GM21390 (cell line): ENCODE data around the gene EFNA4.

Experiments used
- ATAC-seq: cut with Tn5 transposase; IDR thresholded peaks from one replicate; pipeline ENCODE4 v1.9.1; 2021; ENCODE audit not compliant: unreplicated experiment

The EFNA4 gene

DNA sequence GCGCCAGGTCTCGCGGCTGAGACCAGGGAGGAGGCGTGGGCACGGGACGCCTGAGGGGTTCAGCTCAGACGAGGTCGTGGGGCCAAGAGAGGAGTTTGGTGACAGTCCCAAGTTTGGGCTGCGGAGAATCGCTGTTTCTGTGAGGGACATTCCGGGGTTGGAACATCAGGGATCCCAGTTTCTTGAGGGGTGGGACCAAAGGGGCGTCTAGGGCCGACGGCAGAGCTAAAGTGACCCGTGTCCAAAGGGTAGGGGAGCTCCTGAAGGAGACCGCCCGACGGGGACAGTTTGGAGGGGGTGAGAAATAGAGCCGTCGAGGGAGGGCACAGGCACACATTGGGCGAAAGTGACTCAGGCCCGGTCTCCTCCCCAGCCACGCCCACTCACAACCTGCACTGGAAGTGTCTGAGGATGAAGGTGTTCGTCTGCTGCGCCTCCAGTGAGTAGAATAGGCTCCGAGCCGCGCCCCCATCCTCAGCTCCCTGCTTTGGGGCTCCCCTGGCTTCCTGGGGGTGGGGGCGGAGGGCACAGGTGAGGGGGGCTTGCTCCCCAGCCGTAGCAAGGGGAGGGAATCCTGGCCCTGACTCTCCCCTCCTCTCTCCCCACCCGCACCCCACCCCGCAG is 22.1 kb downstream of the EFNA4 start:
- ATAC-seq = no peak

DNA sequence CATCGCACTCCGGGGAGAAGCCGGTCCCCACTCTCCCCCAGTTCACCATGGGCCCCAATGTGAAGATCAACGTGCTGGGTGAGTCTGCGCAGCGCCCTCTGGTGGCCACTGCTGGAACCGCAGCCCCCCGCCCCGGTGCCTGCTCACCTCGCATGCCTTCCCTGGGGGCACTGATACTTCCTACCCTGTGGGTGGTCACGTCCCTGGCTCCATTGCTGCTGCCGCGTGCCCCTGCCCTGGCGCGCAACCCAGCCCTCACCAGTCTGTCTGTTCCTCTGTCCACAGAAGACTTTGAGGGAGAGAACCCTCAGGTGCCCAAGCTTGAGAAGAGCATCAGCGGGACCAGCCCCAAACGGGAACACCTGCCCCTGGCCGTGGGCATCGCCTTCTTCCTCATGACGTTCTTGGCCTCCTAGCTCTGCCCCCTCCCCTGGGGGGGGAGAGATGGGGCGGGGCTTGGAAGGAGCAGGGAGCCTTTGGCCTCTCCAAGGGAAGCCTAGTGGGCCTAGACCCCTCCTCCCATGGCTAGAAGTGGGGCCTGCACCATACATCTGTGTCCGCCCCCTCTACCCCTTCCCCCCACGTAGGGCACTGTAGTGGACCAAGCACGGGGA is 22.7 kb downstream of the EFNA4 start:
- ATAC-seq = no peak

DNA sequence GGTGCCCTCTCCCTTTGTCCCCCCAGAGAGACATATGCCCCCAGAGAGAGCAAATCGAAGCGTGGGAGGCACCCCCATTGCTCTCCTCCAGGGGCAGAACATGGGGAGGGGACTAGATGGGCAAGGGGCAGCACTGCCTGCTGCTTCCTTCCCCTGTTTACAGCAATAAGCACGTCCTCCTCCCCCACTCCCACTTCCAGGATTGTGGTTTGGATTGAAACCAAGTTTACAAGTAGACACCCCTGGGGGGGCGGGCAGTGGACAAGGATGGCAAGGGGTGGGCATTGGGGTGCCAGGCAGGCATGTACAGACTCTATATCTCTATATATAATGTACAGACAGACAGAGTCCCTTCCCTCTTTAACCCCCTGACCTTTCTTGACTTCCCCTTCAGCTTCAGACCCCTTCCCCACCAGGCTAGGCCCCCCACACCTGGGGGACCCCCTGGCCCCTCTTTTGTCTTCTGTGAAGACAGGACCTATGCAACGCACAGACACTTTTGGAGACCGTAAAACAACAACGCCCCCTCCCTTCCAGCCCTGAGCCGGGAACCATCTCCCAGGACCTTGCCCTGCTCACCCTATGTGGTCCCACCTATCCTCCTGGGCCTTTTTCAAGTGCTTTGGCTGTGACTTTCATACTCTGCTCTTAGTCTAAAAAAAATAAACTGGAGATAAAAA is 23.5 kb downstream of the EFNA4 start:
- no peak for ATAC-seq

DNA sequence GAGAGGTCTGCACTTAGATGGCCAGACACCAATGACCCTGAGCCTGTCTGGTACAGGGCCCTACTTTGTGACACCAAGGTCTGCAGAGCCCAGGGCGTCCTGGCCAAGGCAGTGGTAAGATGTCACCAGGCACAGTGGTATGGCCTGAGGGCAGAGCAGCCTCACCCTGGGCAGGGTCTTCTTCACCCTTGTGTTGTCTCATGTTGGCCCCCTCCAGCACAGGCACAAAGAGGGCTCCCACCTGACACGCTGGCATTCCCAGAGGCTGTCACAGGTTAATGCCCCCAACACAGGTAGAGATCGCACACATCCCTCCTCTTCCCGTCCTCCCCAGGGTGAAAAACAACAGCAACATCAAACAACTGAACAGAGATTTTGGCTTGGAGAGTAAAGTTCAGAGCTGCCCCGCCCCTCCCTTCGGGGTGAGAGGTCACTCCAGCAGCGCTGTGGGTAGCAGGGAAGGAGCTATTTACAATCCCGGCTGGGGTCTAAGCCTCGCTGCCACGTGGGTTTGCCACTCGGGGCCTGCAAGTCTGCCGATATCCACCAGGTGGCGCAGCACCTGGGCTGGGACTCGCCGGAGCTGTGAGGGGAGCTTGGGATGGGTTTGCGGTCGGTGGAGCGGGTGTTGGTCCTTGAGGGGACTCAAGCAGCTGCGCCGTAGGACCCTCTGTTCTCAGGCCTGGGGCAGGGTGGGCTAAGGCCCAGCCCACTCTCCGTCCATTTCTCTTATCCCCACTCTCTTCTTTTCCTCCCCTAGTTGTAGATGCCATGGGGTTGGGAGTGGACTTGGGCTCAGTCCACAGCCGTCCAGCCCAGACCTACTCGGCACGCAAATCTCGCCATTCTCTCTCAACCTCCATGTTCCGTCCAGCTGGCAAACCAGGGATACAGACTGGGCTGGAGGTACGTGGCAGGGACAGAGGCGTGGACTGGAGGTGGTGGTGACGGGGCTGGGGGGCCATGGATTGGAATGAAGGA is 27.8 kb downstream of the EFNA4 start:
- no peak for ATAC-seq

DNA sequence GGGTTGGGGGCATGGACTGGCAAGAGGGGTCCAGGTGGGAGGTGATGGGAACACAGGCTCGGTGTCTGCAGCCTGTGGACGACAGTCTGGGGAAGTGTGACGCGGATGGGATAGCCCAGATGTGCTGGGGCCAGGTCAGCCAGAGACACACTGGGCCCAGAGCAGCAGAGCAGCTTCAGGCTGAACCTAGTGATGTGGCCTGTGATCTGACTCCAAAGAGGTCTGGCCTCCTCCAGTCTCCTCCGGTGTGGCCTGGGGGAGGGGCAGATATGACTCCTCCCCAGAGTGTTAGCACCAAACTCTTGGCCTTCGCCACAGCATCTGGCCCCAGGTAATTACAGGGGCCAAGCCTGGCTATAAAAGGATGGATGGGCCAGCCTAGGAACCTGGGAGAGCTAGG is 28.6 kb downstream of the EFNA4 start:
- no peak for ATAC-seq

DNA sequence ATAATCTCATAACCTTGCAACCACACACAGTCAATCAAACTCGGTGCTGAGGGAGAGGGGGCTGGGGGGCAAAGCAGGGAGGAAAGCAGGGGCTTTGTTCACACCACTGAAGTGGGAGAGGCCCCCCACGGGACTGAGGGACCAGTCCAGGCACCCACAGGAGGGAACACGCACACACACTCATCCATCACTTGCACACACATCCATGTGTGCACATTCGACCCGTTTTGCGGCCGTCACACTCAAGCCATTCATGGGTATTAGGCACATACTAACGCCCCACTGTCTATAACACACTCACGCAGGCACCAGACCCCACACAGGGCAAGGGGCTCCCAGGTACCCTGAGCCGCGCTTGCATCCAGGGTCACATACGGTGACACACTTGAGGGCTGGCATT is 29.1 kb downstream of the EFNA4 start:
- ATAC-seq = no peak

DNA sequence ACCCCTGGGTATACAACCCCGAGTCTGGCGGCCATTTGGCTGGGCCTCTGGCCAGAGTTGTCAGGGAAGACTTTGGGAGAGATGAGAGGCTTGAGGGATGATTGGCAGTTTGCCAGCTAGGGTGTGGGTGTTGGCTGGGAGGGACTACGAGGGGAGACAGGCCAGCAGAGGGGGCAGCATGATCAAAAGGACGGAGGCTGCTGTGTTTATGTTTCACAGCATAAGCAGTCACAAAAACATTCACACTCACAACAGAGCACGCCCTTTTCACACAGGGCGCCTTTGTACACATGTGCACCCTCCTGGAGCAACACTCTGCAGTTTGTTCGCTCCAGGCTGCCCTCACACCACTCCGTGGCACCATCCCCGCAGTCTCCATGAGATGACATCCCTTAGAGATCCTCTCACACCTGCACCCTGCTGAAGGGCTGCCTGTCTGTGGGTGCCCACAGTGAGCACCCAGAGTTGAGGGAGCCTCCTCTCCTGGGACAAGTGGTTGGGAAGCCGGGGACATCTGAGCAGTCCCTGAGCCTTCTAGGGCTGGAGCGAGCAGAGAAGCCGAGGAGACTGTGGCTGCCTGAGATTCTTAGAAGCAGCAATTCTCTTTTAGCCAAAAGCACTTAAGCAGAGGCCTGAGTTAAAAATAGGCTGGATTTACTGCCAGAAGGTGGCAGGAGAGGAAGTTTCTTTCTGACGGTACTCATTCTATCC is 30.5 kb downstream of the EFNA4 start:
- no peak for ATAC-seq

DNA sequence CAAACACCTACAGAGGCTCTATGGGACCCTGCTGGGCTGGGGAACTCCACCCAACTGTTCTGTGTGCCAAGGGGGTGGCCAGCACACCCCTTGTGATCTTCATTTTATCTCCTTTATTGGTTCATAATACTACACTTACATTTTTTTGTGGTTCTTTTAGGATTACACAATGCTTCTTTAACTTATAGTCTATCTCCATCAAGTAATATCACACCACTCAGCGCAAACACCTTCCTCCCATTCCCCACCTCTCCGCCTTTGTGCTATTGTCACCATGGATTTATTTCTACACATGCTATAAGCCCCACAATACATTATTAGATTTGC is 31.0 kb downstream of the EFNA4 start:
- ATAC-seq = no peak

DNA sequence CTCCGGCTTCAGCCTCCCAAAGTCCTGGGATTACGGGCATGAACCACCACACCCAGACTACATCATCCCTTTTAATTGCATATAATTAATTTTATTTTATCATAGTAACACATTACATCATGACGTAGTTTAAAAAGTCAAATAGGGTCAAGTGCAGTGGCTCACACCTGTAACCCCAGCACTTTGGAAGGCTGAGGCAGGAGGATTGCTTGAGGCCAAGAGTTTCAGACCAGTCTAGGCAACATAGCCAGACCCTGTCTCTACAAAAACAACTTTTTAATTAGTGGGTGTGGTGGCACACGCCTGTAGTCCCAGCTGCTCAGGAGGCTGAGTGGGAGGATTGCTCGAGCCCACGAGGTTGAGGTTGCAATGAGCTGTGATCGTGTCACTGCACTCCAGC is 35.8 kb downstream of the EFNA4 start:
- ATAC-seq = no peak

DNA sequence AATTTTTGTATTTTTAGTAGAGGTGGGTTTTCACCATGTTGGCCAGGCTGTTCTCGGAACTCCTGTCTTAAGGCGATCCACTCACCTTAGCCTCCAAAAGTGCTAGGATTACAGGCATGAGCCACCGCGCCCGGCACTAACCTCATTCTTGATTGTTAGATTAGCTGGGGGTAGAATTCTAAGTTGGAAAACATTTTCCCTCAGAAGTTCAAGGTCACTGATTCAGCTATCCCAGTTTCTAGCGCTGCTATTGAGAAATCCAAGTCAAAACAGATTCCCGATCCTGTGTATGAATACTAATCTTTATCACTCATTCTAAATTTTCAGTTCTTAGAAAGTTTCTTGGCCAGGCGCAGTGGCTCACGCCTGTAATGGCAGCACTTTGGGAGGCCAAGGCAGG is 39.8 kb downstream of the EFNA4 start:
- ATAC-seq = no peak

DNA sequence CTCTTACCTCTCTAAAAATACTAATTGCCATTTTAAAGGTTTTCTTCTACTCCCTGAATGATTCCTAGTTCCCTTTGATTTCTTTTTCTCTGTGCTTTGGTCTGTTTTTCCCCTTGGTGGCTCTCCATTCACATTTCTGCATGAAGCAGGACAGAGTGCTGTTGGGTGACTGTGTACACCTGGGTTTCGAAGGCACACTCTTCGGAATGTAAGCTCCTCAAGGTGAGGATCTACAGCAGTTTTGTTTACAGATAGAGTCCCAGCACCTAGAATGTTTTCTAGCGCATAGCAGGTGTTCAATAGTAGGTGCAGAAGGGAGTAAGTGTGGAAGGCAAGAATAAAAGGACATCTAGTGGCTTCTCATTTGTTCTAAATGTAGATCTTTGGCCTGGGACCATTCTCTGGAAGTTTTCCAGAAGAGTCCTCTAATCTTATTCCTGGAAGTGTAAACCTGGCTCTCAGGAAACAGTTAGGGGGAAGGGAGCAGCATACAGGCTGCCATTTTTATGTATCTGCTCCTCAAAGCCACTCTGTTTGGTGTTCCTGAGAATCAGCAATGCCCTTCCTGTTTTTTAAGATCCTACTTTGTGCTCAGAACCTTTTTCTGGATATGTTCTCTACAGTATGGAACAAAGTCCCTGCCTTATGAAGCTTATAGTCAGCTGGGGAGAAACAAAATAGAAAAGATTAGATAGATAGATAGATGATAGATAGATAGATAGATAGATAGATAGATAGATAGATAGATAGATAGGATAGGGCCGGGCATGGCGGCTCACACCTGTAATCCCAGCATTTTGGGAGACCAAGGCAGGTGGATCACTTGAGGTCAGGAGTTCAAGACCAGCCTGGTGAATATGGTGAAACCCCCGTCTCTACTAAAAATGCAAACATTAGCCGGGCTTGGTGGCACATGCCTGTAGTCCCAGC is 41.3 kb downstream of the EFNA4 start:
- ATAC-seq = no peak

DNA sequence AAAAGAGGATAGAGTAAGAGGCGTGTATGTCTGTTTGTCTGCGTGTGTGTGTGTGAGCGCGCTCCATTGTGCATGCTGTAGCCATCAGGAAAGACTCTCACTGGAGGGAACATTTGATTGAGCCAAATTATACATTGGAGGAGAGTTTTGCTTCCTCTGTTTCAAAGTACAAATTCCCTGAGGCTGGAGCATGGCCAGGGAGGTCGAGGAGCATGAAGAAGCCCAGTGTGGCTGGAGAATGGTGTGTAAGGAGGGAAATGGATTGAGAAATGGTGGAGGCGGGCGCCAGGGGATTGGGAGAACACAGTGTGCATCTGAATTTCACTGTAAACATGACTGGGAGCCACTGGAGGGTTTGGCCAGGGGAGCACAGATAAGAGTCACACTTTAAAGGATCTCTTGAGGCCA is 42.1 kb downstream of the EFNA4 start:
- ATAC-seq = no peak

DNA sequence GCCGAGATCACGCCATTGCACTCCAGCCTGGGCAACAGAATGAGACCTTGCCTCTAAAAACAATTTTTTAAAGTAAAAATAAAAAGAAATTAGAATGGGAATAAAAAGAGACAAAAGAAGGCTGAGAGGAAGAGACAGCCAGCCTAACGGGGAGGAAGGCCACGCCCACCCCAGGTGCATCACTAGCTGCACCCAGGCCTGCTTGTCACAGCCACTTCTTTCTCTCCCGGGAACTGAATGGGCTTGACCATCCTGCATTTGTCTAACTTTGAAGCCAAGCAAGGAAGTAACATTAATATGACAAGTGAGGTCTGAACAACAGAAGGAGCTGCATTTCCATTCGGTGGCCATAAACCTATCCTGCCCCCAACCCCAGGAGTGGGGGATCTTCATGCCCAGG is 43.3 kb downstream of the EFNA4 start:
- no peak for ATAC-seq

DNA sequence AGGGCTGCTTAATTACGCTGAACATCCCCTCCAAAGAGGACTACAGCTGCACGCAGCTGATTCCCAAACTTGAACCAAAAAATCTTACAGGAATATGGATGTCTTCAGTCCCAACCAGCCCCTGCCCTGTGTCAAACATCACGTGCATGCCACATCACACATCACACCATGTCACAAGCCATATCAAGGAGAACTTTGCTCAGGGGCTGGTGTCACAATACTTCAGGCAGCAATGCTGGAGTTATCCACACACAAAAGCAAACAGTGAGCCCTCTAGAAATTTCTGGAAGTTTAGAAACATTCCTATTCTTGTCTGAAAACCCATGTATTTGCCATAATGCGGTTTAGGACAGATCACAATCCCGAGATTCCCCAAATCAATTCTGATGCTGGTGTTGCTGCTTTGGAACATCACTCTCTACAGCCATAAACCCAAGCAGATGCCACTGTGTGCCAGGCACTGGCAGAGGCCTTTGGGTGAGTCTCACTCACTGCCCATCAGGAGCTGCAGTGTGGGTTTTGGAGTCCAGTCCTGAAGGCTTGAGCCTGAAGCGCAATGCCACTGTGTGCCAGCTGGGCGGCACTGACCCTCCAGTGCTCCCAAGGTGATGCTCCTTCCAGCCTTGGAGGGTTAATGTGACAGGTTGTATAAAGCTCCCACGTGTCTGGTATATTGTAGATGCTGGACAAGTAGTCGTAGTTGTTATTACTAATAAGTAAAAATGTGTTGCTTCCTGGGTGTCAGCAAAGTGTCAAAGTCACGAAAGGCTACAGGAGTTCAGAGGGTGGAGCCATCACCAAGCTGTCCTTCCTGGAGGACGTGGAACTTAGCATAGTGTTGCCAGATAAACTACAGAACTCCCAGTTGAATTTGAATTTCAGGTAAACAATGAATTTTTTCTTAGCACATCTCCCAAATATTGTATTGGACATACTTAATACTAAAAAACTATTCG is 44.0 kb downstream of the EFNA4 start:
- ATAC-seq = no peak

DNA sequence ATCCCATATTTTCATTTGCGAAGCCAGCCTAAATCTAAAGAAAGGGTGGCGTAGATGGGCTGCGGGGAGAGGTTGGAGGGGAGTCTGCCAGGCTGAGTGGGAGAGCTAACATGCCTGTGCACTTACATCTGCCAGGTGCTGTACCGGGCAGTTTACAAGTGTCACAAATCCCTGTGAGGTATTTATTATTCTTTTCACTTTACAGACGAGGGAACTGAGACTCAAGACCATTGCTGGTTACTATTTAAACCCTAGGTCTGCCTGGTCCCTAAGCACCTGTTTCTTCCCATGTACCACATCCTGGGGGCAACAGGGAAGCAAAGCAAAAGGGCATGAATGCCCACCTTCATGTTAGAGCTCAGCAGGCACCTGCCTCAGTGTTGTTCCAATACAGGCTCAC is 44.8 kb downstream of the EFNA4 start:
- ATAC-seq = no peak

DNA sequence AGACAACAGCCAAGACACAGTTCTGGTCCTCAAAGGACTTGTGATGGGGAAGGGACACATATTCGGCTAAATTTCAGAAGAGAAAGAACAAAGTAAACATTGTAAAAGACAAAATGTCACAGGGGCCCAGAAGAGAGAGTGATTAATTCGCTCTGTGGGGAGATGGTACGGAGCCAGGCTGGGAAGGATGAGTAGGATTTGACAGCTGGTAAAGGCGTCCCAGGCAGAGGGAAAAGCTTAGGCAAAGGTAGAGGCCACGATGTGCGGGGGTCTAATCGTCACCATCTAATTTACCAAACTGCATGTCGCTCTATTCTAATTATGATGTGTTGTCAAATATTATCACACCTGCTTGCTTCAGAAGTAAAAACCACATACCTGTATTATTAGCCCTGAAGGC is 46.8 kb downstream of the EFNA4 start:
- ATAC-seq = no peak

DNA sequence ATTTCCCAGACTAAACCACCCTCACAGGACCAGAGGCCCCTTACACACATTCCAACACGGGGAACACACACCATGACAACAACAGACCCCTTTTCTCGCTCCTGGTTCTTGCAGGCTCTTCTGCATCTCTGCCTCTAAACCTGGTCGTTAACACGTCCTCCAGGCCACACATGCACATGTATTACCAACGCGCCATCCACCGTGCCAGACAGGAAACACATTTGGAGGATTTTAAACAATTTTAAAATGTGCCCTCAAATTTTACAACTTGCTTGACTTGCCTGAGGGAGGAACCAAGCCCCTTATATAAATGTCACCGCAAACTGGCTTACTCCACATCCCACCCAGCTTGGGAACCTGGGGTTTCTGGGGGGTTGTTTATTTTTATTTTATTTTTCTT is 47.3 kb downstream of the EFNA4 start:
- no peak for ATAC-seq

DNA sequence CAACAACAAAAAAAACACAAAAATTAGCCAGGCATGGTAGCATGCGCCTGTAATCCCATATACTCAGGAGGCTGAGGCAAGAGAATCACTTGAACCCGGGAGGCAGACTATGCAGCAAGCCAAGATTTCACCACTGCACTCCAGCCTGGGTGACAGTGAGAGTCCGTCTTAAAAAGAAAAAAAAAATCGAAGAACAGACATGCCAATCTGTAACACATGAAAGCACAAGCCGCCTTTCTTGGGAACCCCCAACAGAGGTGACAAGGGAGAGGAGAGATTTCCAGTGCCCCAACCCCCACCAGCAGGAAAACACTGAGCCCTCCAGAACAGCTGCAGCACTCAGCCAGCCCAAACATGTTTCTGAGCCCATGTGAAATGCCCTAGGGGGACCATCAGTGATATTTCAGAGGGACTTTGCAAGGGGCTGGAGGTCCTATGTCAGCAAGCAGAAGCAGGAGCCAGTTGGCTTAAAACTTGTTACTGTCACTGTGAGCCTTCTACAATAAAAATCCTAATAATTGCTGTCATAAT is 50.0 kb downstream of the EFNA4 start:
- no peak for ATAC-seq
